Measurements from ENCODE around the gene XYLT2.

The XYLT2 gene

GRCh38 chr17:50322271-50322670, 23.7 kb upstream of the XYLT2 start:
- TF ChIP-seq CTCF (IDR thresholded peaks at IDR 0.05; ENCODE audit: low read depth, low read length, missing control alignments) = no peak
- no peak overlapping the region for H3K4me3 ChIP-seq (ENCODE audit: low read depth, low read length)
- no peak for DNase-seq (ENCODE audit: low read depth)

- H3K4me3 ChIP-seq (ENCODE audit: low read depth, low read length) = no peak overlapping the region
- DNase-seq (ENCODE audit: low read depth) = no peak
- TF ChIP-seq CTCF (IDR thresholded peaks at IDR 0.05; ENCODE audit: low read depth, low read length, missing control alignments) = no peak
These were observed 22.9 kb upstream of the XYLT2 start for GRCh38 chr17:50323060-50323459.

- no peak for TF ChIP-seq CTCF (IDR thresholded peaks at IDR 0.05; ENCODE audit: low read depth, low read length, missing control alignments)
- H3K4me3 ChIP-seq (ENCODE audit: low read depth, low read length) = no peak overlapping the region
- no peak for DNase-seq (ENCODE audit: low read depth)
These were observed 20.0 kb upstream of the XYLT2 start for GRCh38 chr17:50325906-50326305.

- TF ChIP-seq CTCF (IDR thresholded peaks at IDR 0.05; ENCODE audit: low read depth, low read length, missing control alignments) = no peak
- no peak for DNase-seq (ENCODE audit: low read depth)
- H3K4me3 ChIP-seq (ENCODE audit: low read depth, low read length) = no peak overlapping the region
These were observed 19.0 kb upstream of the XYLT2 start for GRCh38 chr17:50326831-50327364.

- no peak for DNase-seq (ENCODE audit: low read depth)
- TF ChIP-seq CTCF (IDR thresholded peaks at IDR 0.05; ENCODE audit: low read depth, low read length, missing control alignments) = no peak
- no peak overlapping the region for H3K4me3 ChIP-seq (ENCODE audit: low read depth, low read length)
These were observed 17.3 kb upstream of the XYLT2 start for GRCh38 chr17:50328363-50329325.

GRCh38 chr17:50329716-50330115, 16.2 kb upstream of the XYLT2 start:
- no peak for DNase-seq (ENCODE audit: low read depth)
- TF ChIP-seq CTCF (IDR thresholded peaks at IDR 0.05; ENCODE audit: low read depth, low read length, missing control alignments) = no peak
- no peak overlapping the region for H3K4me3 ChIP-seq (ENCODE audit: low read depth, low read length)
